HG03108 (cell line): ENCODE data around the gene MRPS35.
A peak's percentile ranks its signal among the peaks of the same experiment; 100 is the strongest.

Experiments
- ATAC-seq: cut with Tn5 transposase; IDR thresholded peaks from one replicate; pipeline ENCODE4 v1.9.1; 2021; ENCODE audit warnings: moderate library complexity; ENCODE audit not compliant: unreplicated experiment

Gene MRPS35

GRCh38 chr12:27710592-27711316 lies at the start of gene MRPS35:
MRPS35 (plus strand) TSS chr12:27710832; CDS start chr12:27710844, 12 bp downstream.
- peak; percentile 99 for ATAC-seq

- no peak for ATAC-seq
Measured at GRCh38 chr12:27665704-27666103, 44.9 kb upstream of the MRPS35 start.

- no peak for ATAC-seq
Measured at GRCh38 chr12:27666510-27666909, 44.1 kb upstream of the MRPS35 start.

GRCh38 chr12:27667540-27667939 lies 43.1 kb upstream of the MRPS35 start:
- ATAC-seq, result no peak

GRCh38 chr12:27672051-27672450 lies 38.6 kb upstream of the MRPS35 start:
- ATAC-seq, result no peak

- ATAC-seq, result no peak
Measured at GRCh38 chr12:27672643-27673042, 38.0 kb upstream of the MRPS35 start.

- ATAC-seq, result no peak
Measured at GRCh38 chr12:27673101-27673718, 37.4 kb upstream of the MRPS35 start.

- ATAC-seq, result no peak
Measured at GRCh38 chr12:27674989-27675388, 35.6 kb upstream of the MRPS35 start.

- no peak for ATAC-seq
Measured at GRCh38 chr12:27680619-27681018, 30.0 kb upstream of the MRPS35 start.

- ATAC-seq, result no peak
Measured at GRCh38 chr12:27682534-27682933, 28.1 kb upstream of the MRPS35 start.

GRCh38 chr12:27685274-27685673 lies 25.4 kb upstream of the MRPS35 start:
- ATAC-seq, result no peak

- ATAC-seq, result no peak
Measured at GRCh38 chr12:27686147-27686546, 24.5 kb upstream of the MRPS35 start.

- no peak for ATAC-seq
Measured at GRCh38 chr12:27688671-27689070, 22.0 kb upstream of the MRPS35 start.

- ATAC-seq, result no peak
Measured at GRCh38 chr12:27689558-27690180, 21.0 kb upstream of the MRPS35 start.

- no peak for ATAC-seq
Measured at GRCh38 chr12:27693403-27693802, 17.2 kb upstream of the MRPS35 start.

- ATAC-seq, result no peak
Measured at GRCh38 chr12:27695556-27696292, 14.9 kb upstream of the MRPS35 start.

GRCh38 chr12:27696293-27696652 lies 14.4 kb upstream of the MRPS35 start, which contains the start of gene REP15:
REP15 (plus strand) TSS chr12:27696447; CDS start chr12:27696563, 116 bp downstream.
- no peak for ATAC-seq

- ATAC-seq, result no peak
Measured at GRCh38 chr12:27696864-27697564, 13.6 kb upstream of the MRPS35 start.

- ATAC-seq, result peak; percentile 74
Measured at GRCh38 chr12:27703720-27704452, 6.7 kb upstream of the MRPS35 start.

- no peak for ATAC-seq
Measured at GRCh38 chr12:27705263-27705662, 5.4 kb upstream of the MRPS35 start.
